ENCODE measurements around the gene MT1E.
"Not testable (repeated sequence)": the region's sequence is repeated elsewhere in the genome, so short reads cannot be mapped to it uniquely, and the experiment has no call there.

The MT1E gene

GRCh38 chr16:56620339-56620897 lies 5.2 kb upstream of the MT1E start:
- TF ChIP-seq CTCF (IDR thresholded peaks at IDR 0.05; ENCODE audit: extremely low read depth, missing control alignments) = no peak
- DNase-seq (ENCODE audit: low spot score) = no peak

- DNase-seq (ENCODE audit: low spot score) = not testable (repeated sequence)
Measured at GRCh38 chr16:56621665-56622445, 3.7 kb upstream of the MT1E start.

- not testable (repeated sequence) for DNase-seq (ENCODE audit: low spot score)
Measured at GRCh38 chr16:56623184-56623583, 2.4 kb upstream of the MT1E start.

GRCh38 chr16:56623637-56624036 lies 1.9 kb upstream of the MT1E start:
- TF ChIP-seq CTCF (IDR thresholded peaks at IDR 0.05; ENCODE audit: extremely low read depth, missing control alignments) = no peak
- DNase-seq (ENCODE audit: low spot score) = no peak

DNA sequence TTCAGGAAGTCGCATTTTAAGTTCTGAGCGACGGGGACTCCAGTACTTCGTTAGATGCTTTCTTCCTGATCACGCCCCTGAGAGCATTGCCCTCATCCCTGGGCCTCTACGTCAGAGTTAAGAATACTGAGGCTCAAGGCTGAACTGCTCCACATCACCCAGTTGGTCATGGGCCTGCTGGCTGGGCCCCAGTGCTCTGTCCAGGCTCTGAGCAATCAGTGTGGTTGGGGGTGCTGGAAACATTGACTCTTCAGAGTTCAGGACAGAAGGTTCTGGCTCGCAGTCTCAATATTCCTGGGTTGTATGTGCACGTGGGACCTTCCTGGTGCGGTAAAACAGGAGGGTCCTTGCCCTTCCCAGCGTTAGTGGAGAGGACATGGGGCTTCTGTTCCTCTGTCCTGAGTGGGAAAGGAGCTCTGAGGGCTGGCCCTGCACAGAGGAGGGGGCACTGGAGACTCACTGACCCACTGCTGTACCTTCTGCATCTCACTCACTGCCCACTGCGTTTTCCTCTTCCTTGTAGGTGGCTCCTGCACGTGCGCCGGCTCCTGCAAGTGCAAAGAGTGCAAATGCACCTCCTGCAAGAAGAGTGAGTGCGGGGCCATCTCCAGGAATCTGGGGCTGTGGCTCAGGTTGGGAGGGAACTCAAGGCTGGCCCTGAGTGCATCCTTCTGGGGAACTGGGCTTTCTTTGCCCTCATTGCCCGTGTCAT lies 518 bp downstream of the MT1E start:
- no peak for TF ChIP-seq CTCF (IDR thresholded peaks at IDR 0.05; ENCODE audit: extremely low read depth, missing control alignments)
- no peak for DNase-seq (ENCODE audit: low spot score)

DNA sequence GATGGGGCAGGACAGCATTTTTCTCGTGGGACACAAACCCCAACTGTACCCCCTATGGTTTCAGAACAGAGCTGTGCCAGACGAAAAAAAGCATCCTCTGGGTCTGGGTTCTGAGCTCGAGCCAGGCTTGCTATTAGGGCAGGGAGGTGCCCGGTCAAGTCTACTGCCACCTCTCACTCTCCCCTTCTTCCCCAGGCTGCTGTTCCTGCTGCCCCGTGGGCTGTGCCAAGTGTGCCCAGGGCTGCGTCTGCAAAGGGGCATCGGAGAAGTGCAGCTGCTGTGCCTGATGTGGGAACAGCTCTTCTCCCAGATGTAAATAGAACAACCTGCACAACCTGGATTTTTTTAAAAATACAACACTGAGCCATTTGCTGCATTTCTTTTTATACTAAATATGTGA lies 1.1 kb downstream of the MT1E start:
- no peak for TF ChIP-seq CTCF (IDR thresholded peaks at IDR 0.05; ENCODE audit: extremely low read depth, missing control alignments)
- no peak for DNase-seq (ENCODE audit: low spot score)

DNA sequence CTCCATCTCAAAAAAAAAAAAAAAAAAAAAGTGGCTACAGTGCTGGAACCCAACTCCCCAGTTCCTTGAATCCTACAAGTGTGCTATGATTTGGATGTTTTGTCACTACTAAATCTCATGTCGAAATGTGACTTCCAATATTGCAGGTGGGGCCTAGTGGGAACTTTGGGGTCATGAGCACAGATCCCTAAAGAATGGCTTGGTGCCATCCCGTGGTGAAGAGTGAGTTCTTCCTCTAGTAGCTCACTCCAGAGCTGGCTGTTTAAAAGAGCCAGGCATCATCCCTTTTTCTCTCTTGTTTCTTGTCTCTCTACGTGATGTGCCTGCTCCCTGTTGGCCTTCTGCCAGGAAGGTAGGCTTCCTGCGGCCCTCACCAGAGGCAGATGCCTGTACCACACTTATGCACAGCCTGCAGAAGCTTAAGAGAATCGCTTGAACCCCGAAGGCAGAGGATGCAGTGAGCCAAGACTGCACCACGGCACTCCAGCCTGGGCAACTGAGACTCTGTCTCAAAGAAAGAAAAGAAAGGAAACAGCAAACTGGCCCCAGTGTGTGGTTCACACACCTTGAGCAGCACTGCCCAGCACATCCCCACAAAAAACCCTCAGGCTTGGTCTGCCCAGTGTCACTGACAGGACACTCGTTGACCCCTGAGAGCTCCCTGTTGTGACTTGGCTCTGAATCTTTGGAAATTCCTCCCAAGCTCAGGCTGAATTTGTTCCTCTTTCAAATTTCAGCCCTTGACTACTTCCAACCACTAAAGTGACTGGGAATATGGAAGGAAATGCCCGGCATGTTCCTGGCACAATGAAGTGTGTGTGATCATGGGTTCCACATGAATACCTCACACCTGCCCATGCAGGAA lies 3.1 kb downstream of the MT1E start:
- no peak for TF ChIP-seq CTCF (IDR thresholded peaks at IDR 0.05; ENCODE audit: extremely low read depth, missing control alignments)
- no peak for DNase-seq (ENCODE audit: low spot score)

DNA sequence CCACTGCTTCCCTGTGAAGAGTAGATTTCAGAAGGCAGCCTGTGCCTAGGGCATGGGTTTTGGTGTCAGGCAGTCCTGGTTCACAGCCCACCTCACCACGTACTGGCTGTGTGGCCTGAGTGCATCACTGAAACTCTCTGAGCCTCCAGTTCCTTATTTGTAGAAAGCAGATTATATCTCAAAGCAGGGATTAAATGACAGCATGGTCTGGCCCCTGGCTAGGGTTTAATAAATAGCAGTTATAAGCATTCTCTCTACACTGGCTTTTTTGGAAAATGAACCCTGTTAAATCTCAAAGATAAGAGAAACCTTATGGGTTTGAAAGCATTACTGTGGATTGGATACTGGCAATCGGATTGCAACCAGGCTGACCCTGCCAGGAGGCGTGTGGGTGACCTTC lies 4.0 kb downstream of the MT1E start:
- no peak for TF ChIP-seq CTCF (IDR thresholded peaks at IDR 0.05; ENCODE audit: extremely low read depth, missing control alignments)
- DNase-seq (ENCODE audit: low spot score) = no peak

Measured in GM20000 (cell line).